Measurements from ENCODE around the gene NPEPL1. TPM values are rescaled to one million over a fixed set of nuclear protein-coding genes. Genes with fewer than 3 reads are reported as not detected.

Gene NPEPL1
- total RNA-seq, 1 experiment from 2014 or later, result 31.1 TPM

- Histone ChIP-seq H2BK120ac (ENCODE audit: low read depth, low read length, poor library complexity, severe bottlenecking) (no peak overlapping the region), H3T11ph (ENCODE audit: low read length) (no peak overlapping the region), H3K79me2 (ENCODE audit: insufficient read depth, low read length) (no peaks in the 10 kb centered on the region), H2BK5ac (ENCODE audit: insufficient read length, low read length) (no peak overlapping the region), H3K23me2 (ENCODE audit: insufficient read length, low read depth, low read length, poor library complexity, severe bottlenecking) (no peaks in the 10 kb centered on the region), H3K9me3 (ENCODE audit: control insufficient read depth, low read depth, low read length) (no peaks in the 10 kb centered on the region), H2AK5ac (ENCODE audit: insufficient read length, low read length) (no peak overlapping the region), H2AFZ (ENCODE audit: low read length) (no peak overlapping the region), H3K23ac (ENCODE audit: insufficient read length, low read depth, low read length) (no peak overlapping the region), H3K27me3 (ENCODE audit: insufficient read depth, low read length) (no peaks in the 10 kb centered on the region; the same call in 1 of the 2 replicates), H3K9ac (ENCODE audit: extremely low read depth, insufficient read length, low read length) (no peak overlapping the region), H4K8ac (replicated peaks; ENCODE audit: insufficient read length, low read depth, low read length) (no peak overlapping the region), H3K4me1 (ENCODE audit: insufficient read depth, low read length) (peaks cover 9% of the 10 kb centered on the region; the same call in 1 of the 2 replicates), H3K14ac (ENCODE audit: insufficient read depth, low read length) (no peak overlapping the region), H2BK15ac (ENCODE audit: low read depth, low read length) (no peak overlapping the region), H3K18ac (ENCODE audit: insufficient read length, low read depth, low read length) (no peak overlapping the region), H3K4ac (ENCODE audit: low read depth, low read length) (no peak overlapping the region), H2BK12ac (ENCODE audit: insufficient read length, low read depth, low read length) (no peak overlapping the region), H3K27ac (ENCODE audit: insufficient read length, low read depth, low read length) (no peak overlapping the region), H3K56ac (ENCODE audit: insufficient read length, low read depth, low read length) (no peak overlapping the region), H4K91ac (ENCODE audit: insufficient read length, low read depth, low read length) (no peak overlapping the region), H2BK20ac (ENCODE audit: low read depth, low read length, poor library complexity, severe bottlenecking) (no peak overlapping the region), H4K20me1 (ENCODE audit: control insufficient read depth, insufficient read depth, insufficient read length) (no peaks in the 10 kb centered on the region), H3K79me1 (ENCODE audit: insufficient read depth, low read depth, low read length, poor library complexity, severe bottlenecking) (no peaks in the 10 kb centered on the region), H4K5ac (ENCODE audit: insufficient read length, low read depth, low read length) (no peak overlapping the region), H3K4me2 (ENCODE audit: insufficient read depth, insufficient read length, low read length) (no peak overlapping the region)
- H3K27ac Mint-ChIP-seq, result no peak overlapping the region
- H3K27me3 Mint-ChIP-seq (ENCODE audit: low read depth), result peaks cover 88% of the 10 kb centered on the region
- peaks cover 0 to 12% (median 3%) of the 10 kb centered on the region in 3 experiments; a peak in 4 of 7 replicates for H3K36me3 Mint-ChIP-seq (ENCODE audit: insufficient read depth in 1 of 3, low read depth in 3 of 3)
- TF ChIP-seq CTCF (conservative IDR thresholded peaks at IDR 0.05), result no peak
- no CpG with 5 or more reads among the region's 11 CpGs for WGBS (ENCODE audit: extremely low coverage, insufficient read length, low lambda C conversion rate)
- no peak for DNase-seq
- peaks cover 0 to 3% of the 10 kb centered on the region in 2 experiments; a peak in 3 of 5 replicates for H3K9me3 Mint-ChIP-seq
- peaks cover 33 to 35% of the 10 kb centered on the region in 2 experiments for H3K4me1 Mint-ChIP-seq
- no peak overlapping the region for H3K4me3 Mint-ChIP-seq
These were observed 56.6 kb downstream of the NPEPL1 start for GRCh38 chr20:58749098-58749769.

Measured in H9 (cell line).